Measurements from ENCODE around the gene GPC6. TPM values are rescaled to one million over a fixed set of nuclear protein-coding genes. Genes with fewer than 3 reads are reported as not detected.

The GPC6 gene
- total and polyA plus RNA-seq, 2 donors (not counting 1 experiment from before 2014, with no cell fraction given): not detected

- H3K36me3 ChIP-seq (replicated peaks in 1 of 2; ENCODE audit: control extremely low read depth in 1 of 2, control insufficient read depth in 1 of 2, extremely low read depth in 1 of 2, insufficient read depth in 2 of 2, low read length in 1 of 2): no peaks in the 10 kb centered on the region
- H3K9me3 Mint-ChIP-seq (ENCODE audit: insufficient read depth): peaks cover 12% of the 10 kb centered on the region
- no peaks in the 10 kb centered on the region for H3K4me1 ChIP-seq (ENCODE audit: control insufficient read depth in 2 of 2, insufficient read depth in 2 of 2, low read length in 2 of 2)
- H3K79me2 ChIP-seq (ENCODE audit: control insufficient read depth, insufficient read depth, low read length): no peaks in the 10 kb centered on the region
- H4K20me1 ChIP-seq (ENCODE audit: control insufficient read depth, insufficient read depth, low read length, poor library complexity, severe bottlenecking): no peaks in the 10 kb centered on the region
- no peaks in the 10 kb centered on the region for H3K27me3 Mint-ChIP-seq
- DNase-seq (no peak), ATAC-seq (ENCODE audit: low read depth) (no peak)
- no peak overlapping the region for H3K27ac ChIP-seq (ENCODE audit: low read length in 2 of 2)
- no peak overlapping the region for H3K27ac Mint-ChIP-seq
- no peak overlapping the region for H3K9ac ChIP-seq (ENCODE audit: low read length)
- no peak overlapping the region for H3K4me3 Mint-ChIP-seq
- no peak overlapping the region for H2AFZ ChIP-seq (ENCODE audit: insufficient read depth, low read depth, low read length, poor library complexity, severe bottlenecking)
- H3K4me3 ChIP-seq (ENCODE audit: control extremely low read depth in 1 of 5, extremely low read depth in 1 of 5, insufficient read depth in 1 of 5, low read depth in 2 of 5, low read length in 4 of 5): no peak overlapping the region
- no peaks in the 10 kb centered on the region for H3K4me1 Mint-ChIP-seq
- intact Hi-C loops (cut with micrococcal nuclease): no loop called here
- POLR2A ChIA-PET: no interaction called here
- H3K4me2 ChIP-seq (replicated peaks; ENCODE audit: low read depth, low read length, poor library complexity, severe bottlenecking): no peak overlapping the region
- no peaks in the 10 kb centered on the region for H3K27me3 ChIP-seq (replicated peaks in 1 of 4; ENCODE audit: control extremely low read depth in 1 of 4, control insufficient read depth in 3 of 4, insufficient read depth in 4 of 4, low read length in 3 of 4)
- CTCF ChIA-PET: no interaction called here
- peaks cover 0 to 3% (median 0%) of the 10 kb centered on the region in 3 donors for H3K9me3 ChIP-seq (ENCODE audit: control extremely low read depth in 1 of 3, control insufficient read depth in 2 of 3, insufficient read depth in 1 of 3, low read length in 2 of 3)
- no CpG with 5 or more reads among the region's 5 CpGs for WGBS (ENCODE audit: insufficient coverage)
- TF ChIP-seq EZH2 (IDR thresholded peaks at IDR 0.05; ENCODE audit: borderline replicate concordance, insufficient read depth, low read depth, low read length, poor library complexity, severe bottlenecking) (no peak), CTCF (IDR thresholded peaks at IDR 0.05) (no peak)
These were observed 159.5 kb downstream of the GPC6 start for GRCh38 chr13:93386116-93386515.

- no peak for ATAC-seq (ENCODE audit: low read depth)
- no peak overlapping the region for H3K4me2 ChIP-seq (replicated peaks; ENCODE audit: low read depth, low read length, poor library complexity, severe bottlenecking)
- no peak overlapping the region for H3K27ac Mint-ChIP-seq
These were observed 162.1 kb downstream of the GPC6 start for GRCh38 chr13:93388701-93389100.

More at GRCh38 chr13:93388701-93389100, 162.1 kb downstream of the GPC6 start:
- H3K4me1 ChIP-seq (ENCODE audit: control insufficient read depth in 2 of 2, insufficient read depth in 2 of 2, low read length in 2 of 2): no peaks in the 10 kb centered on the region
- ChIA-PET CTCF (no interaction called here), POLR2A (no interaction called here)
- no peak overlapping the region for H3K9ac ChIP-seq (ENCODE audit: low read length)
- peaks cover 0 to 3% (median 0%) of the 10 kb centered on the region in 3 donors for H3K9me3 ChIP-seq (ENCODE audit: control extremely low read depth in 1 of 3, control insufficient read depth in 2 of 3, insufficient read depth in 1 of 3, low read length in 2 of 3)
- H3K27me3 ChIP-seq (replicated peaks in 1 of 4; ENCODE audit: control extremely low read depth in 1 of 4, control insufficient read depth in 3 of 4, insufficient read depth in 4 of 4, low read length in 3 of 4): no peaks in the 10 kb centered on the region
- no peaks in the 10 kb centered on the region for H3K36me3 ChIP-seq (replicated peaks in 1 of 2; ENCODE audit: control extremely low read depth in 1 of 2, control insufficient read depth in 1 of 2, extremely low read depth in 1 of 2, insufficient read depth in 2 of 2, low read length in 1 of 2)
- no CpG with 5 or more reads among the region's 1 CpG for WGBS (ENCODE audit: insufficient coverage)
- H3K27ac ChIP-seq (ENCODE audit: low read length in 2 of 2): no peak overlapping the region
- no peak overlapping the region for H2AFZ ChIP-seq (ENCODE audit: insufficient read depth, low read depth, low read length, poor library complexity, severe bottlenecking)
- H3K4me3 ChIP-seq (ENCODE audit: control extremely low read depth in 1 of 5, extremely low read depth in 1 of 5, insufficient read depth in 1 of 5, low read depth in 2 of 5, low read length in 4 of 5): no peak overlapping the region
- intact Hi-C loops (cut with micrococcal nuclease): no loop called here
- H3K4me3 Mint-ChIP-seq: no peak overlapping the region
- no peaks in the 10 kb centered on the region for H3K79me2 ChIP-seq (ENCODE audit: control insufficient read depth, insufficient read depth, low read length)
- no peaks in the 10 kb centered on the region for H3K27me3 Mint-ChIP-seq
- DNase-seq: no peak
- no peaks in the 10 kb centered on the region for H3K4me1 Mint-ChIP-seq
- no peaks in the 10 kb centered on the region for H4K20me1 ChIP-seq (ENCODE audit: control insufficient read depth, insufficient read depth, low read length, poor library complexity, severe bottlenecking)
- peaks cover 6% of the 10 kb centered on the region for H3K9me3 Mint-ChIP-seq (ENCODE audit: insufficient read depth)
- no peak for TF ChIP-seq CTCF (IDR thresholded peaks at IDR 0.05)
- TF ChIP-seq EZH2 (IDR thresholded peaks at IDR 0.05; ENCODE audit: borderline replicate concordance, insufficient read depth, low read depth, low read length, poor library complexity, severe bottlenecking): no peak

Measured in B cell (primary cell).